Type B pancreatic cell (in vitro differentiated cells): ENCODE data around the gene CYB5A. TPM values are rescaled to one million over a fixed set of nuclear protein-coding genes. Genes with fewer than 3 reads are reported as not detected.
A peak's percentile ranks its signal among the peaks of the same experiment; 100 is the strongest.

Experiments
- DNase-seq: peaks from one replicate; pipeline ENCODE4 v3.0.0; 2021; ENCODE audit warnings: mixed read lengths; ENCODE audit not compliant: unreplicated experiment; ENCODE audit errors: extremely low spot score
- H3K27ac Mint-ChIP-seq: 2 replicates; pipeline ENCODE4 v1.8.0; 2021; ENCODE audit warnings: mild to moderate bottlenecking, mixed read lengths
- H3K27me3 Mint-ChIP-seq: 2 replicates; pipeline ENCODE4 v1.8.0; 2021; ENCODE audit warnings: mixed read lengths
- H3K36me3 Mint-ChIP-seq: 2 replicates; pipeline ENCODE4 v1.8.0; 2021; ENCODE audit warnings: mixed read lengths
- H3K4me1 Mint-ChIP-seq: one replicate; pipeline ENCODE4 v1.8.0; 2021; ENCODE audit warnings: mixed read lengths; ENCODE audit not compliant: unreplicated experiment
- H3K4me3 Mint-ChIP-seq: 2 replicates; pipeline ENCODE4 v1.8.0; 2021; ENCODE audit warnings: mild to moderate bottlenecking, mixed read lengths
- H3K9me3 Mint-ChIP-seq: 2 replicates; pipeline ENCODE4 v1.8.0; 2021; ENCODE audit warnings: mixed read lengths
- CTCF ChIP-seq: fragments of 200-600 bp; sonication (generic); conservative IDR thresholded peaks from 2 replicates; pipeline ENCODE4 v1.5.0; 2021; ENCODE audit warnings: antibody characterized with exemption, mild to moderate bottlenecking
- long read RNA-seq: library from polyadenylated mRNA; unstranded; transcript quantifications from one replicate; pipeline ENCODE4 v2.0.0, GENCODE V29; 2020
- total RNA-seq: library from RNA; stranded (reverse); gene quantifications from 2 replicates; pipeline ENCODE4 v1.2.1, GENCODE V29; 2021; ENCODE audit warnings: low replicate concordance

The CYB5A gene
- 74.9 and 101 TPM in 2 replicates for total RNA-seq
- long read RNA-seq, transcript CYB5A-202 (5 exons, 3,283 nt), result major isoform, 72 of 80 reads
- long read RNA-seq, partial matches to known transcripts, result 0 of 80 reads
- long read RNA-seq, other reads (novel, unspliced or antisense), result 7 of 80 reads

- TF ChIP-seq CTCF, result peak; percentile 44
- peak; percentile 99 for DNase-seq
- Mint-ChIP-seq H3K4me1 (peaks cover 20% of the 10 kb centered on the region), H3K4me3 (no peak within 1 kb of the TSS), H3K27me3 (no peaks in the 10 kb centered on the region), H3K9me3 (no peaks in the 10 kb centered on the region), H3K36me3 (no peaks in the 10 kb centered on the region), H3K27ac (peak within 1 kb of the TSS; percentile 86)
Observed at GRCh38 chr18:74291771-74292540, at the start of gene CYB5A. Gene CYB5A (minus strand): TSS chr18:74291963. CDS start chr18:74291875, 88 bp downstream.

- no peaks in the 10 kb centered on the region for H3K36me3 Mint-ChIP-seq
- H3K9me3 Mint-ChIP-seq, result no peaks in the 10 kb centered on the region
- no peaks in the 10 kb centered on the region for H3K27me3 Mint-ChIP-seq
Observed at GRCh38 chr18:74337912-74338309, 46.1 kb upstream of the CYB5A start.

GRCh38 chr18:74337155-74337911 is 45.6 kb upstream of the CYB5A start:
- no peaks in the 10 kb centered on the region for H3K36me3 Mint-ChIP-seq

More at GRCh38 chr18:74337912-74338309, 46.1 kb upstream of the CYB5A start:
- no peak for TF ChIP-seq CTCF
- no peaks in the 10 kb centered on the region for H3K4me1 Mint-ChIP-seq
- no peak for DNase-seq
- H3K4me3 Mint-ChIP-seq, result no peak overlapping the region
- H3K27ac Mint-ChIP-seq, result no peak overlapping the region

GRCh38 chr18:74336656-74337055 is 44.9 kb upstream of the CYB5A start:
- H3K4me3 Mint-ChIP-seq, result no peak overlapping the region
- no peaks in the 10 kb centered on the region for H3K27me3 Mint-ChIP-seq
- no peak overlapping the region for H3K27ac Mint-ChIP-seq
- TF ChIP-seq CTCF, result no peak
- no peaks in the 10 kb centered on the region for H3K9me3 Mint-ChIP-seq
- no peaks in the 10 kb centered on the region for H3K36me3 Mint-ChIP-seq
- no peaks in the 10 kb centered on the region for H3K4me1 Mint-ChIP-seq
- DNase-seq, result no peak

More at GRCh38 chr18:74337155-74337911, 45.6 kb upstream of the CYB5A start:
- Mint-ChIP-seq H3K9me3 (no peaks in the 10 kb centered on the region), H3K27me3 (no peaks in the 10 kb centered on the region), H3K4me3 (no peak overlapping the region), H3K27ac (no peak overlapping the region), H3K4me1 (no peaks in the 10 kb centered on the region)
- TF ChIP-seq CTCF, result no peak
- DNase-seq, result no peak

- Mint-ChIP-seq H3K4me3 (no peak overlapping the region), H3K4me1 (no peaks in the 10 kb centered on the region), H3K36me3 (no peaks in the 10 kb centered on the region), H3K27ac (no peak overlapping the region), H3K27me3 (no peaks in the 10 kb centered on the region), H3K9me3 (no peaks in the 10 kb centered on the region)
- DNase-seq, result no peak
- no peak for TF ChIP-seq CTCF
Observed at GRCh38 chr18:74334242-74334893, 42.6 kb upstream of the CYB5A start.
